WTC11 (cell line): Measurements from ENCODE around the gene APOBR. TPM values are rescaled to one million over a fixed set of nuclear protein-coding genes. Genes with fewer than 3 reads are reported as not detected.

Experiments used
- ATAC-seq: fragments of 200-7000 bp; cut with Tn5 transposase; 2 replicates; pipeline ENCODE4 v1.10.0; 2021; ENCODE audit warnings: mild to moderate bottlenecking, moderate library complexity
- CTCF ChIA-PET: fragments of 300-600 bp; sonication (Branson Sonifier 250); formaldehyde crosslinking; loops from one replicate; lab custom pipeline; 2021; ENCODE audit warnings: antibody characterized with exemption; lab: Charles Lee
- POLR2A ChIA-PET: fragments of 350-600 bp; sonication (Branson Sonifier 250); formaldehyde crosslinking; loops from one replicate; lab custom pipeline; 2021; ENCODE audit warnings: antibody characterized with exemption; lab: Charles Lee
- DNase-seq: peaks from one replicate; pipeline ENCODE4 v3.0.0; 2021; ENCODE audit warnings: low spot score
- H3K27ac Mint-ChIP-seq: 2 replicates; pipeline ENCODE4 v1.8.0; 2021; ENCODE audit warnings: mixed read lengths
- H3K27me3 Mint-ChIP-seq: 2 replicates; pipeline ENCODE4 v1.8.0; 2021; ENCODE audit warnings: low read depth, mild to moderate bottlenecking, moderate library complexity, mixed read lengths
- H3K36me3 Mint-ChIP-seq: 2 replicates; pipeline ENCODE4 v1.8.0; 2021; ENCODE audit warnings: mixed read lengths
- H3K4me1 Mint-ChIP-seq: 2 replicates; pipeline ENCODE4 v1.8.0; 2022; ENCODE audit warnings: mixed read lengths
- H3K4me3 Mint-ChIP-seq: 2 replicates; pipeline ENCODE4 v1.8.0; 2021; ENCODE audit warnings: mild to moderate bottlenecking, moderate library complexity, mixed read lengths
- H3K9me3 Mint-ChIP-seq: 2 replicates; pipeline ENCODE4 v1.8.0; 2021; ENCODE audit warnings: mixed read lengths
- FOXP1 ChIP-seq: sonication (generic); formaldehyde crosslinking; IDR thresholded peaks from 2 replicates; pipeline ENCODE4 v1.8.0; 2022; ENCODE audit warnings: missing genetic modification reagents, mild to moderate bottlenecking, moderate library complexity, borderline replicate concordance
- GABPB1 ChIP-seq: sonication (generic); formaldehyde crosslinking; IDR thresholded peaks from 2 replicates; pipeline ENCODE4 v1.8.1; 2023; ENCODE audit warnings: mild to moderate bottlenecking, missing genetic modification reagents
- MXD4 ChIP-seq: fragments of 250-450 bp; sonication (Bioruptor Pico); IDR thresholded peaks from 2 replicates; pipeline ENCODE4 v1.8.0; 2021; ENCODE audit warnings: mild to moderate bottlenecking, moderate library complexity, borderline replicate concordance
- MYBL2 ChIP-seq: sonication (generic); formaldehyde crosslinking; IDR thresholded peaks from 2 replicates; pipeline ENCODE4 v1.8.1; 2023; ENCODE audit warnings: mild to moderate bottlenecking, moderate library complexity, missing genetic modification reagents
- NR1H2 ChIP-seq: sonication (generic); formaldehyde crosslinking; IDR thresholded peaks from 2 replicates; pipeline ENCODE4 v1.9.0; 2021; ENCODE audit warnings: mild to moderate bottlenecking, moderate library complexity, missing genetic modification reagents
- NR2C2 ChIP-seq: sonication (generic); formaldehyde crosslinking; IDR thresholded peaks from 2 replicates; pipeline ENCODE4 v1.8.0; 2022; ENCODE audit warnings: mild to moderate bottlenecking, missing genetic modification reagents
- PRDM15 ChIP-seq: sonication (generic); formaldehyde crosslinking; IDR thresholded peaks from 2 replicates; pipeline ENCODE4 v1.8.0; 2022; ENCODE audit warnings: missing genetic modification reagents
- PRRX2 ChIP-seq: fragments of 250-450 bp; sonication (Bioruptor Pico); IDR thresholded peaks from 2 replicates; pipeline ENCODE4 v1.8.0; 2021; ENCODE audit warnings: mild to moderate bottlenecking
- RELA ChIP-seq: sonication (generic); formaldehyde crosslinking; IDR thresholded peaks from 2 replicates; pipeline ENCODE4 v1.8.1; 2022; ENCODE audit warnings: missing genetic modification reagents, mild to moderate bottlenecking, borderline replicate concordance
- ZNF121 ChIP-seq: sonication (generic); formaldehyde crosslinking; IDR thresholded peaks from 2 replicates; pipeline ENCODE4 v1.8.0; 2023; ENCODE audit warnings: missing genetic modification reagents
- ZNF532 ChIP-seq: fragments of 250-450 bp; sonication (Bioruptor Pico); IDR thresholded peaks from 2 replicates; pipeline ENCODE4 v1.9.0; 2021; ENCODE audit warnings: mild to moderate bottlenecking, borderline replicate concordance
- total RNA-seq: library from RNA; stranded (reverse); gene quantifications from 3 replicates; pipeline ENCODE4 v1.2.3, GENCODE V29; 2021
- TF ChIP-seq, protein P1 (sequence below): sonication (generic); formaldehyde crosslinking; IDR thresholded peaks from 2 replicates; pipeline ENCODE4 v1.8.0; 2022; ENCODE audit warnings: mild to moderate bottlenecking, missing genetic modification reagents

The APOBR gene
- total RNA-seq, 1 experiment from 2014 or later = not detected

DNA sequence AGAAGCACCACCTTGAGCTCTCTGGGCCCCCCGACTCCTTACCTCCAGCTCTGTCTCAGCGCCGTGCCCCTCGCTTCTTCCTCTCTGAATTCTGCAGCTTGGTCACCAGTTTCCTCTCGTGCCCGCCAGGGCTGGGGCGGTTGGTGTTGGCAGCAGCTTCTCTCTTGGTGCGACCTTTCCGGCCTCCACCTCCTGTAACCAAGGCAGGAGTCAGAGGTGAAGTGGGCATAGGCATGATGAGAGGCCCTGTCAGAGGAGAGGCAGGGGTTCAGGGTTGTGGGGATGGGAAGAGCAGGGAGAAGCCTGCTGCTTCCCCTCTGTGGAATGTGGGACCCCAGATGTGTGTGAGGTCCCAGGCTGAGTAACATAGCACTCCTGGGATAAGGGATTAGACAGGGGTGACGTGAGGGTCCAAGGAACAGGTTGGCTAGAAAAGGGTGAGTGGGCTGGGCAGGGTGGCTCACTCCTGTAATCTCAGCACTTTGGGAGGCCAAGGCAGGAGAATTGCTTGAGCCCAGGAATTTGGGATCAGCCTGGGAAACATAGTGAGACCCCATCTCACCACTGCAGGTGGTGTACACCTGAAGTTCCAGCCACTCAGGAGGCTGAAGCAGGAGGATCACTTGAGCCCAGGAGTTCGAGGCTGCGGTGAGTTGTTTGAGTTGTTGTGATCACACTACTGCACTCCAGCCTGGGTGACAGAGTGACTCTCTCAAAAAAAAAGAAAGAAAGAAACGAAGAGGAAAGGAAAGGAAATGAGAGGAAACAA lies 43.7 kb downstream of the APOBR start:
- DNase-seq (no peak), ATAC-seq (no peak)
- ChIA-PET POLR2A (no interaction called here), CTCF (no interaction called here)
- Mint-ChIP-seq H3K27ac (peak overlapping the region; percentile 25; the same call in 1 of the 2 replicates), H3K4me3 (no peak overlapping the region), H3K9me3 (no peaks in the 10 kb centered on the region), H3K27me3 (no peaks in the 10 kb centered on the region; the same call in 1 of the 2 replicates), H3K36me3 (no peaks in the 10 kb centered on the region), H3K4me1 (no peaks in the 10 kb centered on the region)
- no peak for TF ChIP-seq RELA (CRISPR knock-in tag)
- TF ChIP-seq, protein P1, sequence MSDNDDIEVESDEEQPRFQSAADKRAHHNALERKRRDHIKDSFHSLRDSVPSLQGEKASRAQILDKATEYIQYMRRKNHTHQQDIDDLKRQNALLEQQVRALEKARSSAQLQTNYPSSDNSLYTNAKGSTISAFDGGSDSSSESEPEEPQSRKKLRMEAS (CRISPR knock-in tag) = no peak
- TF ChIP-seq PRDM15 (CRISPR knock-in tag) = no peak
- no peak for TF ChIP-seq PRRX2 (CRISPR knock-in tag)
- TF ChIP-seq ZNF532 (CRISPR knock-in tag) = no peak
- TF ChIP-seq ZNF121 = peak; percentile 20; the same call in 1 of the 2 replicates
- no peak for TF ChIP-seq MXD4 (CRISPR knock-in tag)

DNA sequence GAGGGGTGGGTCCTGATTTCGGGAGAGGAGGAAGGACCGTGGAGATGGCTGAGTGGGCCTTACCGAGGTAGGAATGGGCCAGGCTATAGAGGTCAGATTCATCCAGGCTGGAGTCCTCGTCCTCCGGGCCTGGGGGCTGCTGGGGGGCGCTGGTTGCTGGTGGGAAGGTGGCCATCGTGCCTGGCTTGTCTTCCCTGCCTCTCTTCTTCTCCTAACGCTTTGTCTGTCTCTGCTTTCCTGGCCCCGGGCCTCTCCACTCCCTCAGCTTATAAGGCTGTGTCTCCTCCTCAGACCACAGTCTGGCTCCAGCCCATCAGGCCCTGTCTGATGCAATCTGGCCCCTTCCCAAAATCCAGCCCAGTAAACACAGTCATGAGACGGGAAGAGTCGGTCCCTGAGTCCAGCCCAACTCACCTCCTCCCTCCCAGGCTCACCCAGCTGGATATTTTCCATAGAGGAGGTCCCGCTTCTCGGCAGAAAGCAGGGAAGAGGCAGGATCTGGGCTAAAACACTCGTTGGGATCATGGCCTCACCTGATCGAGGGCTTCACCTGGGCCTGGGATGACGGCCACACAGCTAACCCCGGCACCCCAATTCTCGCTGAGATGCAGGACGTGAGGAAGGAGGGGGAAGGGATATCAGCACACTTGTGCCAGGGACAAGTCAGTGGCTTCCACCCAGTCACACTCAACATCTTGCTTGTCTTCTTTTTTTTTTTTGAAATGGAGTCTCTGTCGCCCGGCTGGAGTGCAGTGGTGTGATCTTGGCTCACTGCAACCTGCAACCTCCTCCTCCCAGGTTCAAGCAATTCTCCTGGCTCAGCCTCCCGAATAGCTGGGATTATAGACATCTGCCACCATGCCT lies 44.5 kb downstream of the APOBR start, which contains the start of gene NUPR1:
Gene NUPR1 (minus strand): TSS at position 242 of the 864 bp plus-strand sequence. CDS start 67 bp downstream, at position 175.
- peak; percentile 38 for ATAC-seq
- Mint-ChIP-seq H3K4me1 (no peaks in the 10 kb centered on the region), H3K27ac (peak within 1 kb of the TSS; percentile 25; the same call in 1 of the 2 replicates), H3K9me3 (no peaks in the 10 kb centered on the region), H3K4me3 (no peak within 1 kb of the TSS), H3K36me3 (no peaks in the 10 kb centered on the region), H3K27me3 (no peaks in the 10 kb centered on the region; the same call in 1 of the 2 replicates)
- peak; percentile 14 for DNase-seq
- POLR2A ChIA-PET = interaction anchor here (0.6 kb wide), 1 partner anchor 10 kb away, joined by 3 read pairs; no protein-coding TSS in a partner anchor
- TF ChIP-seq GABPB1 (CRISPR knock-in tag) (peak; percentile 100), NR2C2 (CRISPR knock-in tag) (no peak)
- CTCF ChIA-PET = no interaction called here

- no peaks in the 10 kb centered on the region for H3K36me3 Mint-ChIP-seq
- ChIA-PET POLR2A (no interaction called here), CTCF (no interaction called here)
- H3K27me3 Mint-ChIP-seq = no peaks in the 10 kb centered on the region
- H3K4me3 Mint-ChIP-seq = no peak overlapping the region
- TF ChIP-seq NR1H2 (CRISPR knock-in tag) (no peak), MYBL2 (CRISPR knock-in tag) (no peak), FOXP1 (CRISPR knock-in tag) (no peak)
- no peak overlapping the region for H3K27ac Mint-ChIP-seq
- ATAC-seq (no peak), DNase-seq (no peak)
- H3K9me3 Mint-ChIP-seq = no peaks in the 10 kb centered on the region
- H3K4me1 Mint-ChIP-seq = no peaks in the 10 kb centered on the region
Observed at GRCh38 chr16:28540346-28540745, 45.9 kb downstream of the APOBR start.
